Uterus (tissue), 2 donors: ENCODE data around the gene LTK.

Experiments used
- POLR2A ChIP-seq, 2 donors: fragments of 450-650 bp; IDR thresholded peaks; one replicate each; pipeline ENCODE4 v1.6.1; 2016; ENCODE audit warnings: antibody characterized with exemption in 2 of 2, mild to moderate bottlenecking in 1 of 2, moderate library complexity in 1 of 2
- TF ChIP-seq, protein P1 (sequence below), 4 experiments: fragments of 200-600 bp in 2 of 4; fragments of 450-650 bp in 2 of 4; sonication (generic) in 2 of 4; IDR thresholded peaks; one replicate each; pipeline ENCODE4 v1.5.1; 2016 to 2019; ENCODE audit warnings: antibody characterized with exemption in 4 of 4, mild to moderate bottlenecking in 2 of 4, moderate library complexity in 1 of 4

DNA sequence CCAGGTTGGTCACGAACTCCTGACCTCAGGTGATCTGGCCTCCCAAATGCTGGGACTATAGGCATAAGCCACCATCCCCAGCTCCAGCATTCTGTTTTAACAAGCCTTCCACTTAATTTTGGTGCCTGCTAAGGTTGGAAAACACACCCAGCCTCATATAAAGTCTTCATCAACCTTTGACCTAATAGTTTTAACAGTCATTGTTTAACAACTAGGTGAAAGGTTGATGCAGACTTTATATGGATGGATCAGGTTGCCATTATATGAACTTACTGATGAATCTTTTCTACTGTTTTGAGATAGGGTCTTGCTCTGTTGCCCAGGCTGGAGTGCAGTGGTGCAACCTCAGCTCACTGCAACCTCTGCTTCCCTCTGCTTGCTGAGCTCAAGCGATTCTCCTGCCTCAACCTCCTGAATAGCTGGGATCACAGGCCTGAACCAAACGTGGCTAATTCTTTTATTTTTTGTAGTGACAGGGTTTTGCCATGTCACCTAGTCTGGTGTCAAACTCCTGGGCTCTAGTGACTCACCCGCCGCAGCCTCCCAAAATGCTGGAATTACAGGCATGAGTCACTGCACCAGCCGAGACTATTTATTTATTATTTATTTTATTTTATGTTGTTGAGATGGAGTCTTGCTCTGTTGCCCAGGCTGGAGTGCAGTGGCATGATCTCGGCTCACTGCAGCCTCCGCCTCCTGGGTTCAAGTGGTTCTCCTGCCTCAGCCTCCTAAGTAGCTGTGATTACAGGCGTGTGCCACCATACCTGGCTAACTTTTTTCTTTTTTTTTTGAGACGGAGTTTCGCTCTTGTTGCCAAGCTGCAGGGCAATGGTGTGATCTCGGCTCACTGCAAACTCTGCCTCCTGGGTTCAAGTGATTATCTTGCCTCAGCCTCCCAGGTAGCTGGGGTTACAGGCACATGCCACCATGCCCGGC lies 33.5 kb upstream of the LTK start:
- TF ChIP-seq POLR2A (IDR thresholded peaks at IDR 0.05), result no peak
- TF ChIP-seq, protein P1, sequence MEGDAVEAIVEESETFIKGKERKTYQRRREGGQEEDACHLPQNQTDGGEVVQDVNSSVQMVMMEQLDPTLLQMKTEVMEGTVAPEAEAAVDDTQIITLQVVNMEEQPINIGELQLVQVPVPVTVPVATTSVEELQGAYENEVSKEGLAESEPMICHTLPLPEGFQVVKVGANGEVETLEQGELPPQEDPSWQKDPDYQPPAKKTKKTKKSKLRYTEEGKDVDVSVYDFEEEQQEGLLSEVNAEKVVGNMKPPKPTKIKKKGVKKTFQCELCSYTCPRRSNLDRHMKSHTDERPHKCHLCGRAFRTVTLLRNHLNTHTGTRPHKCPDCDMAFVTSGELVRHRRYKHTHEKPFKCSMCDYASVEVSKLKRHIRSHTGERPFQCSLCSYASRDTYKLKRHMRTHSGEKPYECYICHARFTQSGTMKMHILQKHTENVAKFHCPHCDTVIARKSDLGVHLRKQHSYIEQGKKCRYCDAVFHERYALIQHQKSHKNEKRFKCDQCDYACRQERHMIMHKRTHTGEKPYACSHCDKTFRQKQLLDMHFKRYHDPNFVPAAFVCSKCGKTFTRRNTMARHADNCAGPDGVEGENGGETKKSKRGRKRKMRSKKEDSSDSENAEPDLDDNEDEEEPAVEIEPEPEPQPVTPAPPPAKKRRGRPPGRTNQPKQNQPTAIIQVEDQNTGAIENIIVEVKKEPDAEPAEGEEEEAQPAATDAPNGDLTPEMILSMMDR (IDR thresholded peaks at IDR 0.05), result no peak
